GM18520 (cell line): ENCODE data around the gene TCF12.

Source experiments
- ATAC-seq: cut with Tn5 transposase; IDR thresholded peaks from one replicate; pipeline ENCODE4 v1.9.1; 2021; ENCODE audit not compliant: unreplicated experiment

The TCF12 gene

DNA sequence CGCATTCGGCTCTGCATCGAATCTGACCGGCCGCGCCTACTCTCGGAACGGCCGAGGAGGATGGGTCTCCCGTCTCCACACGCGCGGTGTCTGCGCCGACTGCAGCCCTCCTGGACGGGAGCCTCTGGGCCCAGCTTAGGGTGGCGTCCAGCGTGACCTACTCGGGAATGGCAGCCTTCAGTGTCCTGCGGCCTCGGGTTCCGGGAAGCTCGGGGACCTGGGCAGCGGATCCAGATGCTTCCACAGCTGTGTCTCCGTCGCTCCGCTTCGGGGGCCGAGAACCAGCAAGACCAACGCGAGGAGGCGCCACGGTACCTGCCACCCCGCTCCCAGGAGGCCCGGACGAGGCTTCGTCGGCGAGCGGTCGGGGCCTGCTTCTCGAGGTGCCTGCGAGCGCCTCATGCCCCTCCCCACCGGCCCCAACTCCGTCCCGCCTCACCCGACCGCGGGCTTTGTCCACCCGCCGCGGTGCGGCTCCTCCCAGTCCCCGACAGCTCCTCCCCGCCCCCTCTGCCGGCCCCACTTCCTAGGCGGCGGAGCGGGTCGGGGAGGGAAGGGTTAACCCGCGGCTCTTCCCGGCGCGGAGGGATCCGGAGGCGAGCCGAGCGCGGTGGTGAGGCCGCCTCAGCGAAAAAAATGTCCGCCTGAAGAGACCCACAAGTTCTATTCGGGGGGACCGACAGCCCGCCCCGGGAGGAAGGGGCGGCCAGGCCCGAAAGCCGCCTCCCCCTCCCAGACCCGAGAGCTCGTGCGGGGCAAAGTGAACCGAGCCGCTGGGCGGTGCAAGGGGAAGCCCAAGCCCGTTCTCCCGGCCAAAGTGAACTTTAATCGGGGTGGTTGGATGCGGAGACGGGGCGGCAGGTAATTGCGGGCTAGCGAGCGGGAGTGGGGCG is at the start of gene TCF12:
Gene TCF12, plus strand, starts transcription at position 599 of the 893 bp plus-strand sequence. CDS start 1,270 bp downstream, outside the sequence.
- peak; percentile 60 for ATAC-seq

DNA sequence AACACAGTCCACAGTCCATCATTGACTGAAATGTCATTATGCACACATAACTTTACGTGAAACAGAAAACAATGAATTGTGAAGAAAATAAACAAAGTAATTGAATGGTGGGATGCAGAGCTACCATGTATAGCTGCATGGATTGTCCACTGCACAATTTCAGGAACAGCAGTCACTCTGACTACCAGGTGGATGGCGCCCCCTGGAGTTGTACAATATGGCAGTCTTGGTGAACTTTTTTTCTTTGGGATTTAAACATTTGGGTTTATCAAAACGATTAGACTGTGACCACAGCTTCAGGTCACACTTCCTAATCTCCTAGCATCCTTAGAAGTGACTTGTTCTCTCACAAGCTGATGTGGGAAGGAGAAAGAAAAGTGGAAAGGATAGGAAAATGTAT is 48.9 kb upstream of the TCF12 start:
- no peak for ATAC-seq

DNA sequence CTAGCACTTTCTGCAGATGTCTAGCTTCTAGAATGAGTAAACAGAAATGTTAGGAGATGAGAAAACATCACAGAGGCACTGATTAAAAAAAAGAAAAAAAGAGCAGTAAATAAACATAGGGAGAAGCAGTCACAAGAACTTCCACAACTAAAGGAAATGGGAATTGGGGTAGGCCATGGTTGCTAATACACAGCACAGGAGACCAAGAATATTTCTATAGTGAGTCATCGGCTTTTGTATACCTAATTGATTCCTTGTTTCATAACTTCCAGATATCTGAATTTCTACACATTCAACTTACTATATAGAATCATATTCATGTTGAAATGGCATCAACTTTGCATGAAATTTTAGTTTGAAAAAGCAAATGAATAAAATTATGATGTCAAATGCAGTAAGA is 47.3 kb upstream of the TCF12 start:
- no peak for ATAC-seq

DNA sequence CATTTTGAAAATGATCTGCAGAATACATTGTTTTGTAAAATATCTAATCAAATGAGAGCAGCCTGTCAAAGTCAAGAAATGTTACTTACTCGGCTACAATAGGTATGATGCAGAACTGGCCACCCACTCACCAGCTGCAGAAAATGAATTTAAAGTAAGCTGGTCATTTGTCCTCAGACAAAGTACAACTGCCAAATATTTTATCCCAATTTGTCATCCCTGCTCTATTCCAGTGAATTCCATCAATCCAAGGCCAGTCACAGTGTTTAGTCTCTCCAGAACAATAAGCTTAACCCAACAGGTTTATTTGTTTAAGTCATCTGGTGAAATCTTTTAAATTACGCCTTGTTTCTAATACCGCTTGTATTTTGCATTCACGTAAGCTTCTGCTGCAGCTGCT is 46.6 kb upstream of the TCF12 start:
- ATAC-seq, result no peak

DNA sequence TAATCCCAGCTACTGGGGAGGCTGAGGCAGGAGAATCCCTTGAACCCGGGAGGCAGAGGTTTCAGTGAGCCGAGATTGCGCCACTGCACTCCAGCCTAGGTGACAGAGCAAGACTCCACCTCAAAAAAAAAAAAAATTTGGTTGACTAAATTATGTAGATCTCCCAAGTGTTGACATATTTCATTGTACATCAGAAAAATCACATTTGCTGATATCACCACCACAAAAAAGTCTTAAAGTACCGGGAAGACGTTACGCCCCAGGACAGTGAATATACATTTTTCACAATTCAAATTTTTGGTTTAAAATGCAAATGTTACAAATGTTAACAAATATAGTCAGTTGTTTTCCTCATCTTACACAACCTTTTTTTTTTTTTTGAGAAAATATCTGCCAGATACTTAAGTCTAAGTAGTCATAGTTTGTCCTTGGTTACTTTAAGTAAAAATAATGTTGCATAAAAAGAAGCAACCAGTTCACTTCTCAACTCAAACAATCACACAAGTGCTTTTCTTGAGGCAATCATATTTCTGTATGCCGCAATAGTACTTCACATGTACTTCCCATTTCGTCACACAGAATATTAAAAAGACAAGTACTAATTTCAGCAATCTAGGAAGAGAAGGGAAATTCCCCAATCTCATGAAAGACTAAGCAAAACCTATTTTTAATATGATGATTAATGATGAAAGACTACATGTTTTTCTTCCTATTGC is 41.0 kb upstream of the TCF12 start:
- no peak for ATAC-seq

GRCh38 chr15:56879502-56879901 is 38.9 kb upstream of the TCF12 start:
- no peak for ATAC-seq

DNA sequence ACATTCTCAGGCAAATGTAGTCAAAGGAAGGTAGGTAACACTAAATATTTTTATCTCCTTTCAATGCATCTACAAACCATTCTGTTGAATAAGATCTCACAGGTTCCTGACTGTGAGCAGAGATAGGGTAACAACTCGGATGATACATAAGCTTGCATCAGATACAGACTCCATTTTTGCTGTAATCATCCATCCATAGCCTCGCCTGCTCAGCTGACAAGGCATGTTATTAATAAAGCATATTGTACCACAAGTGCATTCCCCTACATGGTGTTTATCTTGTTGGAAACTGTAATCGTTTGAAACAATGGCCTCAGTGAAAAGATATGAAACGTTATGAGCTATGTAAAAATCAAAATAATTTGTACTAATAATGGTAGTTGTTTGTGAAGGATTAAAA is 35.4 kb upstream of the TCF12 start:
- ATAC-seq, result no peak

- no peak for ATAC-seq
These were observed 32.0 kb upstream of the TCF12 start for GRCh38 chr15:56886363-56886931.

DNA sequence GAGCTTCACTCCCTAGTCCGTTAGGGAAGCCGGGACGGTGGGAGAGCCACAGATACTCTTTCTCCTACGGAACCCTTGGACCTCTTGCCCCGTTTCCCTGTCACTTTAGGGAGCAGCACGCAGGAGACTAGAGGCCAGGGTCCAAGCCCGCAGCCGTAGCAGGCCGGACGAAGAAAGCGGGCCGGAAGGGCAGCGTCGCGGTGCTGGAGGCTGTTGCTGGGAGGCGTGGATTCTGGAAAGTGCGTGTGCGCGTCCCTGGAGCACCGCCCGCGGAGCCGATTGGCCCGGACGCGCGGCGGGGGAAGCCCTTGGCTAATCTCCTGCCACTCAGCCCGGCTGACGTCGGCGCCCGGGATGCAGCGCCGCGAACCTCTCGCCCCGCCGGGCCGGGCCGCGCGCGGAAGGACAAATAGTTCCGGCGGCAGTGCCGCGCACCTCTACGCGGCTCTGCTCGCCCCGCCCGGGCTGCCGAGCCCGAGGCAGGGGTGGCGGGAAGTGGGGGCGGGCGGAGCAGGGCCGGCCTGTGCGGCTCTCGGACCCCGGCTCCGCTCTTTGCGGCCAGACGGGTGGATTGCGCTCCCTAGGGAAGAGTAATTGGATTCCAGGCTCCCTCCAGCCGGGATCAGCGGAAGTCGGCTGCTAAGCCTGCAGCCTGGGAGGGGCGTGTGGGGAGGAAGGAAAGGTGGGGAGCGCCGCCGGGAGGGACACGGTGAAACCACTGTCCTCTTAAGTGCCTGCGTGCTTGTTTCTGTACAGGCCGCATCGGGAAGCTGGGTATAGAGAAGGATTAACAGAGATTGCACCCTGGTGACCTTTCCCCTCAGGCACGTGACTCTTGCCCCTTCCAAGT is 31.3 kb upstream of the TCF12 start:
- peak; percentile 86 for ATAC-seq

DNA sequence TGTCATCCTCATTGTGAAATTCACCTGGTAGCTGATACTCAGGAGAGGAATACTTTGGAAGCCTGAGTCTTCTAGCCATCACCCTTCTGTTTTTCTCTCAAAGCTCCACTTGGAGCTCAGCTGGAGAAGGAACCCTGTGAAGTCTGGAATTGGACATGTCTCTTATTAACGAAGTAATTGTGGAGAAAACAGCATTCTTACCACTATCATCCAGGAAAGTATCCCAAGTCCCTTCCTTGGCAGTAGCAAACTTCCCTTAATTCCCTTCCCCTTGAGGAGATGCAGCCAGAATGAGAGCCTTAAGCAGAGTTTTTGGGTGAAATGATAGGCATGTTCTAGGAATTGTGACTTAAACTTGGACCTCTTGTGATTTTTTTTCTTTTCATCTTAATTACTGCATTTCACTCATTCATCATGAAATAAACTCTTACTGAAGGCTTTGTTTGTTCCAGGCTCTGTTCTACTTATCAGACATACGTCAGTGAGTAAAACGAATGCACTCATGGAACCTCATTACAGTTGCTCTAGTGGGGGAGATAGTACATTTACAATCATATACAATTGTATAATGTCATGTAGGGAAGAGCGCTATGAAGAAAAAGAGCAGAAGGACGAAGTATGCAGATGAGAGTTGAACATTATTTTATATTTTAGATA is 30.5 kb upstream of the TCF12 start:
- ATAC-seq, result no peak

DNA sequence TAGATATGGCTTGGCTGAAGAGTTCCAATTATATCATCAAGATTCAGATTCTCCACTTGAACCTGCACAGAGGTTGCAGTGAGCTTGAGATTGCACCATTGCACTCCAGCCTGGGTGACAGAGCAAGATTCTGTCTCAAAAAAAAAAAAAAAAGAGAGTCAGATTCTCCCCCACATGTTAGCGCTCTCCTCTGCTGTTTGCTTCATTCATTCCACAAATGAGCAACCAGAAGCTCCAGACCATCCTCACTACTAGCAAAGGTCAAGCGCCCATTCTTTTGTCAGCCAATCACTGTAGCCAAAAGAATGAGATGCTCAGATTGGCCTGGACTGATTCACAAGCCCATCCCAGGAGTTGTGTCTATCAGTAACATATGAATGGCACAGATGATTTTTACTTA is 28.4 kb upstream of the TCF12 start:
- no peak for ATAC-seq

DNA sequence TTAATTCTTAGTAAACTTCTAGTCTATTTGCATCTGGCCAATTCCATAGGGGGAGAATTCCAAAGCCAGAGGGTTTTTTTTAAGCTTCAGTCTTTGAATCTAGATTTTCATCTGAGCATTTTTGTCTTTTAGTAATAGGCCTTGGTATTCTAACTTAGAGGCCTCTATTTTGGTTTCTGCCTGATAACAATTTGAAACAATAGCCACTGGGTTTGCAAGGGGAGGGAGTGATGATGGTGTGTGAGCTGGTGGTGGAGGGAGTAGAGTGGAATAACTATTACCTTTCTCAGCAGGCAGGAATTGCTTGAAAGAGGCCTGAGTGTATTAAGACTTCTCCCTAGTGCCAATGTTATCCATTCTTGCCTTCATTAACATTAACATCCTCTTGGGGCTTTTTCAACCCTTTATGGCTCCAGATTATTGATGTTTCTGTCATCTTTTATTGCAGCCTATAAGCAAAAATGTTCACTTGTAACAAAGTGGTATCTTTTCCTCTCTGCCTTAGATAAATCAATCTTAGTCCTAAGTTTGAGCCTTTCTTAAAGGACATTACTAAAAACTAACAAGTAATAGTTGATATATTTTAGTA is 26.5 kb upstream of the TCF12 start:
- ATAC-seq, result no peak

DNA sequence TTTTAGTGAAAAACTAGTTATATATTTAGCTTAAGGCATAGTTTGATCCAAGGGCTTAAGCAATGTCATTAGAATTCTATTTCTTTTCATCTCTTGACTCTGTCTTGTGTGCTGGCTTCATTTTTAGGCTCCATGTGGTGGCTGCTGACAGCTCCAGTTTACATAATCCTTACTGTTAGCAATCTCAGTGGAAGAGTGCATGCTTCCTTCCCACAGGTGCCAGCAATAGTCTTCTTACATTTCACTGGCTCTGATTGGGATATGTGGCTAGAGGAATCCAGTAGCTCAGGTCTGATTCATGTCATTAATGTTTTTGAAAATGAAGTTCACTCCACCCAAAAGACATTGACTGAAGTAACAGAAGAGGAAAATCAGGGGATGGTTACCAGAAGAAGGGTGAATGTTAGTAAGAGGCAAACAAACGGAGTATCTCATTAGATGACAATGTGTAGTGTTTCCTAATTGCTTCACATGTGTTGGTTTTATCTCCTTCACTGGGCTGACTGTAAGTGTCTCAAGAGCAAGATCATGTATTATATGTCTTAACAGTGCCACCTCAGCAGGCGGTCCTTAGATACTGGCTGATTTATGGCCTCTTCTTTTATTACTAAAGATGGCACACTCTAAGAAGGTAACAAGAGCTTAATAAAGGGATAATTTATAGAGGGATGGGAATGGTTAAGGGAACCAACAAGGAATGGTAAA is 25.6 kb upstream of the TCF12 start:
- no peak for ATAC-seq

GRCh38 chr15:56893364-56893678 is 25.1 kb upstream of the TCF12 start:
- no peak for ATAC-seq

- ATAC-seq, result no peak
These were observed 23.8 kb upstream of the TCF12 start for GRCh38 chr15:56894601-56895000.

- ATAC-seq, result no peak
These were observed 16.5 kb upstream of the TCF12 start for GRCh38 chr15:56901931-56902330.

DNA sequence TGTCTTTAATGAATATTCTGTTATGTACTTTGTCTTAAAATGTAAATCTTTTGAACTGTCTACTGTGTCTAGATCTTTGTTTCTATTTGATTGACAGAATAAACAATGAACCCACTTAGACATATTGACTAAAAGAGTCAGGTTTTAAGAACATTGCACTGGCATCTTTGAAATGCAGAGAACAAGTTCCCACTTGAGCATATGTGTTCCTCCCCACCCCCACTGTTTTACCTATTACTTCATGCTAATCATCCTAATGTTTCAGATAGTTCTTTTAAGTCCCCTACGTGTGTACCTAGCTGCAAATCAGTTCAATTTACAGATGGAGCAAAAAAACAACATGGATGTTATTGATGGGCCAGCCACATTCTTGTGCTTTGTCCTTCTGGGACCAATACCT is 11.7 kb upstream of the TCF12 start:
- ATAC-seq, result no peak

- no peak for ATAC-seq
These were observed 7.6 kb upstream of the TCF12 start for GRCh38 chr15:56910801-56911200.

- no peak for ATAC-seq
These were observed 5.2 kb upstream of the TCF12 start for GRCh38 chr15:56913241-56913640.

DNA sequence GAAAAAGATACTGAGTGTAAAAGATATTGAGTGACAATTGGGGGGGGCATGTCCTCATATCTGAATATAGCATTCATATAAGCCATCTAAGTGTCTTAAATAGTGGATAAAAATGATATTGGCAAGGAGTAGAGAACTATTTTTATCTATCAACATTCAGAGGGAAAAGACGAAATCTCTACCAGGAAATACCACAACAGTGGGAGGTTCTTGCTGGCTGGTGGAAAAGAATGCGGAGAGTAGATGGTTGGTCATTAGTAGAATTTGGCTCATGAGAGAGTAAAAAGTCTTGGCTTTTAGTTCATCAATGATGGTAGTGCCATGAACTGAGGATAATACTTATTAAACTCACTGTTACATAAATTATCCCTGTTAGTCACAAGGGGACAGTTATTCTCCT is 4.8 kb upstream of the TCF12 start:
- ATAC-seq, result no peak
